NCI-H226 (cell line): ENCODE measurements around the gene LIME1.
"Not testable (repeated sequence)": the region's sequence is repeated elsewhere in the genome, so short reads cannot be mapped to it uniquely, and the experiment has no call there.

ENCODE experiments used
- DNase-seq: peaks from one replicate; pipeline ENCODE4 v3.0.0-alpha.2; 2015

LIME1 gene

GRCh38 chr20:63775096-63775978 is 38.9 kb downstream of the LIME1 start:
- no peak for DNase-seq

- not testable (repeated sequence) for DNase-seq
Observed at GRCh38 chr20:63776875-63777274, 40.4 kb downstream of the LIME1 start.

DNA sequence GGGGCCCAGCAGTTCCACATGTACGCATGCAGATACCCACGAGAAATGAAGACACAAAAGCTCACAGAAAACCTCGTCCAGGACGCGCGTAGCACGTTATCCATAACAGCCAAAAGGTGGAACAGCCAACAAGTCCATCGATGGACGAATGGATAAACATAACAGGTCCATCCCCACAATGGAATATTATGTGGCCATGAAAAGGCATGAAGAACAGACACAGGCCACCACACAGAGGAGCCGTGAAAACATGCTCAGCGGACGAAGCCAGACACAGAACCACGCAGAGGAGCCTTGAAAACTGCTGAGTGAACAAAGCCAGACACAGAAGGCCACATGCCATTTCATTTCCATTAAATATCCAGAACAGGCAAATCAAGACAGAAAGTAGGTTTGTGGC is 41.1 kb downstream of the LIME1 start:
- DNase-seq, result no peak

- DNase-seq, result no peak
Observed at GRCh38 chr20:63778034-63778752, 41.7 kb downstream of the LIME1 start.

DNA sequence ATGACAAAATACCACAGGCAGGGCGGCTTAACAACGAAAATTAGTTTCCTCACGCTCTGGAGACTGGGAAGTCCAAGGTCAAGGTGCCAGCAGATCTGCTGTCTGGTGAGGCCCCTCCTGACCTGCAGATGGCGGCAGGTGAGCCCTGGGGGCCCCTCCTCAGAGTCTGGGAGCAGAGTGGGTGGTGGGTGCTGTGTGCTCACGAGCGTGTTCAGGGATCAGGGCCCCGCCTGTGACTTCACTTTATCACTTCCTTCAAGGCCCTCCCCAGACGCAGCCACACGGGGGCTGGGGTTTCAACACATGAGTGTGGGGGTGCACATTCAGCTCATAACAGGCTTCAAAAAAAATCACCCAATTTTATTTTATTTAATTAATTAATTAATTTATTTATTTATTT is 42.4 kb downstream of the LIME1 start:
- DNase-seq, result no peak

- no peak for DNase-seq
Observed at GRCh38 chr20:63781181-63781580, 44.7 kb downstream of the LIME1 start.

DNA sequence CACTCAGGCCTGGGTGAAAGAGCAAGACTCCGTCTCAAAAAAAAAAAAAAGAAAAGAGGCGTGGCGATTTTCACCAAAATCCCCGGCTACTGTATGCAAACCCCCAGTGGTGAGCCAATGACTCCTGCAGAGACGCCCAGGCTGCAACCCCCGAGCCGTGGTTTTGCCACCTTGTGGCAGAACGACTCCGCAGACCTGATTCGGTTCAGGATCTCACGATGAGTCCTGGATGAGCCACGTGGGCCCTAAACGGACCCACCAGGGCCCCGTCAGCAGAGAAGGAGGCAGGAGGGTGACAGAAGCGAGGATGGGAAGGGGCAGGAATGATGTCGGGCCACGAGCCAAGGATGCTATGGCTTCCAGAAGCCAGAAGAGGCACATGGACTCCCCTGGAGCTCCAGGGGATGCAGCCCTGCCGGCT is 45.6 kb downstream of the LIME1 start:
- no peak for DNase-seq

GRCh38 chr20:63782521-63782971 is 46.1 kb downstream of the LIME1 start:
- DNase-seq, result no peak

DNA sequence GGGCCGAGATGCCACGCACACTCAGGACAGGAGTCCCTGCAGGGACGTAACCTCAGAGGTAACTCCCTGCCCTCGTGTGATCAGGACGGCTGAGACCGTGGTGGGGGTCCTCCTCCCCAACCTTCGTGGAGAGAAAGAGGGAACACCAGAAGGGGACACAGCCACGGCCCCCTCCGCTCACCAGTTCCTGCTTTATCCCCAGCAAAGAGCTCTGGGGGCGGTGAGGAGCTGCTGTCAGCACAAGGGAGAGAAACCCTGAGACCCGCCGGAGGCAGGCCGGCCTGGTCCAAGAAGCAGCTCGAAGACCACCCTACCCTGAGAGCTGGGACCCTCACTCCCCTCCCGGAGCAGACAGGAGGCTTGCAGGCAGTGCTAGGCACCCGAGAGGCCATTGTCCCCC is 47.5 kb downstream of the LIME1 start:
- DNase-seq, result no peak

DNA sequence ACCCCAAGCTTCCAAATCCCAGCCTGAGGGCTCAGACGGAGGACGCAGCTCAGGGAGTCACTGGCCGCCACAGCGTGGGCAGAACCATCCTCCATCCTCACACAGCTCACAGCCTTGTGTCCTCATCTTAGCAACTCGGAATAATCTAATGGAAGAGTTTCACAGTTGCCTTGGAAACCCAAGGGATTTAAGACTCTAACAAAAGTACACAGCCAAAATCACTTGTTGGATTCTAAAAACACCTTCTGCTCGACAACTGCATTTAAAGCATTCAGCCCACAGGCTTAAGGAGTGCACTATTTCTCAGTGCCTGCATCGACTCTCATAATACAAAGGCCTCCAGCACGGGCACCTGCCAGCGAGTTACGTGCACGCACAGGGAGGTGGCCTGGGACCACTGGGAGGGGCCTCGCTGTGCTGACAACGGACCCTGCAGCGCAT is 49.2 kb downstream of the LIME1 start:
- no peak for DNase-seq

DNA sequence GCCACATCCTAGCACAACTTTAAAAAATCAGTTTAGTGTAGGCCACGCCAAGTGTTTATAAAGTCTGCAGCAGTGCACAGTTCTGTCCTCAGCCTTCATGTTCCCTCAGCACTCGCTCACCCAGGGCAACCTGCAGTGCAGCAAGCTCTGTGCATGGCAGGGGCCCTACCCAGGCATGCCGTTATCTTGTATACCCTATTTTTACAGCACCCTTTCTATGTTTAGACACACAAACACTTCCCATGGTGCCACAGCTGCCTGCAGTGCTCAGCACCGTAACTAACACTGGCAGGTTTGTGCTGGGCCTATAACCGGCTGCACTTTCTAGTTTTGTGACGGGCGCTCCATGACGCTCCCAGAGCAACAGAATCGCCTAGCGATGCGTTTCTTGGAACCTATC is 50.8 kb downstream of the LIME1 start:
- DNase-seq, result no peak

GRCh38 chr20:63787749-63788148 is 51.3 kb downstream of the LIME1 start:
- no peak for DNase-seq
